NOMO-1 treated with DMSO at 0.1 percent for 48 hours (cell line): ENCODE measurements around the gene CORO1C.
"Not testable (repeated sequence)": the region's sequence is repeated elsewhere in the genome, so short reads cannot be mapped to it uniquely, and the experiment has no call there.

Experiments used
- DNase-seq: peaks from one replicate; lab custom pipeline; 2025; ENCODE audit not compliant: unreplicated experiment; lab: John Stamatoyannopoulos, UW

The CORO1C gene

DNA sequence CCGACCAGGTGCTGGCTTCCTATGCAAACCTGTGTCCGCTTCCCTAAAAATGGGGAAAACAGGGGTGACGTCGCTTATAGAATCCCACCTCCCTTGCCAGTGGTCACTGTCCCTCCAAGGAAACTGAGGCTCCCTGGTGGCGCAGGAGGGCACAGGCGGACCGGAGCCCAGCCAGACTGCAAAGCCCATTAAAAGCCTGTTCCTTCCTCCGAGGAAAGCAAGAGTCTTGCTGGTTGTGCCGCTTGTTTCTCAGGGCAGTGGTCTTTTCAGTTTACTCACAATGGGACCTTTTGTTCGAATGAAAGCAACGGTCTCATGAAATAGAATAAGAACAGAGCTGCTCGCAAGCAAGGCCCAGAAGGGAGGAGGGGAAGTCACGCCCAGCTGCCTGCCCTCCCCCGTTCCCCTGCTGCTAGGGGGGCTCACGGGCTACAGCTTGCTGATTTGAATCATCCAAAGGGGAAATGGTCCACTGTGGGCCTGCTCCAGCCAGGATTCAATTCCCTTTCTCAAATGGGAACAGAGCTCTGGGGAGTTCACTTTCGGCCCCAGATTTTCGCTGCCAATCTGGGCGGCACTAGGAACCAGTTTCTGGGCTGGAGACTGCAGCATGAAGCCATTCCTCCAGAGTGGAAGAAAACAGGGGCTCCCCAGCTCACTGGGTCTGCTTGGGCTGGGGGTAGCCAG is 93.0 kb downstream of the CORO1C start:
- no peak for DNase-seq

DNA sequence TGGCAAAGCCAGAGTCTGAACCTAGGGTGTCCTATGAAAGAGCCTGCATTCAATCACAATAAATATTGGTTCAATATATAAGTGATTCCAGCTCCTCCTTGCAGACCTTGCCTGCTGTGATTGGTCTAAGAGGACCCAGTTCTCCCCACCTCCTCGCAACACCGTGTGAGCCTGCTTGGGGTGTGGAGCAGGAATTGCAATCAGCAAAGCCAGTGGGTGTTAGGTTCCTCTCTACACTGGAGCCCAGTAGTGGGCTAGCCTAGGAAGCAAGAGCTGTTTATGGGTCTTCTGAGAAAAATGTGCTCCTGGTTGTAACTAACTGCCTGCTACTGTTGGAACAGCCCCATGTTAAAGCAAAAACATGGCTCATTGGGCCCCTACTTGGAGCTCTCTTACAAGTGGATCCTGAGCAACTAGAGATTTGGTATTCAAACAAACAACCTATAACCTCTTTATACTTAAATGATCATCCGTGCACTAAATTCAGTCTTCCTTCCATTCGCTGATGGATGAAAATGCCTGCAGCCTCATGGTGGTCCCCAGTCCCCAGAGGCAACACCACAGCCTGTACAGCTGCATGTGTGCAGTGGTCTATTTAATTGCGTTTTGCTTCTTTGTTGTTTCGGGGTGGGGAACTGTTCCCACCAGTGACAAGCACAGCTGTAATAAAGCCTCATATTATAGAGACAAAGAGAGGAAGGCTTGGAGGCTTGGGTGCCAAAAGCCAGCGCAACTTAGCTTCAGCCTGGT is 93.9 kb downstream of the CORO1C start:
- no peak for DNase-seq

DNA sequence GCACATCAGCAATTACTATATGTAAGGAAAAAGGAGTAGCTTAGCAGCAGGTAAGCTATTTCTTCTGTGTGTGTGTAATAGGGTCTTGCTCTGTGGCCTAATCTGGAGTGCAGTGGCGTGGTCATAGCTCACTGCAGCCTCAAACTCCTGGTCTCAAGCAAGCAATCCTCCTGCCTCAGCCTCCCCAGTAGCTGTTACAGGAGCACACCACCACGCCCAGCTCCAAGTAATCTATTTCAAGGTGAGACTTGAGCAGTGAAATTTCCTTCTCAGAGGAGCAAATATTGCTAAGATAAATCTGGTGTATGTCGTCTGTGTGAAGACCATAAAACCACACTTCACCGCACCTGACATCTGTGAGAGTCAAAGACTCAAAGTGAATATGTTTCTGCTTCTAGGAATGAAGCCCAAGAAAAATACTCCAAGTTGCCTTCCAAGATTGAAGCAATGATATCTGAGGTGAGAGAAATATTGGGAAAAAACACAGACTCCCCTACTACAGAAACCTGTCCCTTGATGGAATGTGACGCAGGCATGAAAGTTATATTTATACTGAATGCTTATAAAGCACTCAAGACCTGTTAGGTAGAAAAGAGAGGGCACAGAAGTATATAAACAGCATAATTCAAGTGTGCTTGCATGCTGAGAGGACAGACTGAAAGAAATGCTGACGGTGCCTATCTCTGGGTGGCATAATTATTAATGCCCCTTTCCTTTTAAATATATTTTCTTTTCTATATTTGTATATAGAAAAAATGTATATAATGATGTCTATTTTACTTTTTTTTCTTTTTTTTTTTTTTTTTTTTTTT is 95.1 kb downstream of the CORO1C start:
- DNase-seq = no peak

DNA sequence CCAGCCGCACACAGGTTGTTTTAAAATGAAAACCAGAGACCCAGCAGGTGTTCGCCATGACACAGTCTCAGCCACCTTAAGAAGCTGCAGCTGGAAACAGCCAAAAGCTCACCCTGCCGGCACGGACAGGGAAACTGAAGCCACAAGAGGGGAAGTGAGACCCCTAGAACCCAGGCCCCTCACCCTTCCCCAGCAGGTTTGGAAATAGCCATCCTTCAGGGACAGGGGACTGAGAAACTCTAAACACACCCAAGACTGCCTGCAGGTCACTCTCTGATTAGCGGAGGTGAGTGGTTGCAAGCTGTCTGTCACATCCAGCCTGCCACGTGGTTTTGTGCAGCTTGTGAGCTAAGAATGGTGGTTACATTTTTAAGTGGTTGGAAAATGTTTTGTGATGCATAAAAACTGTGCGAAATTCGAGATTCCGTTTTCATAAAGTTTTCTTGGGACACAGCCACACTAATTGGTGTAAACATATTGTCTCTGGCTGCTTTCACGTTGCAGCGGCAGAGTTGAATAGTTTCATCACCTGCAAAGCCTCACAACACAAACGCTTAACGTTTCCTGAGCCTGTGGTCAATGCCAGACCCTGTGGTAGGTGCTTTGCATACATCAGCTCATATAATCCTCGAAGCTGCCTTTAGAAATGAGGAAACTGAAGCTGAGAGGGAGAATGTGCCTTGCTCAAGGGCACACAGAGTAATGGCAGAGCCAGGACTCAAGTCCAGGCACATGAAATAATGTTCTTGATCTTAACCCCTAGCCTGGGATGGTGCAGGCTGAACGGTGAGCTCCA is 95.9 kb downstream of the CORO1C start:
- peak; percentile 97 for DNase-seq

DNA sequence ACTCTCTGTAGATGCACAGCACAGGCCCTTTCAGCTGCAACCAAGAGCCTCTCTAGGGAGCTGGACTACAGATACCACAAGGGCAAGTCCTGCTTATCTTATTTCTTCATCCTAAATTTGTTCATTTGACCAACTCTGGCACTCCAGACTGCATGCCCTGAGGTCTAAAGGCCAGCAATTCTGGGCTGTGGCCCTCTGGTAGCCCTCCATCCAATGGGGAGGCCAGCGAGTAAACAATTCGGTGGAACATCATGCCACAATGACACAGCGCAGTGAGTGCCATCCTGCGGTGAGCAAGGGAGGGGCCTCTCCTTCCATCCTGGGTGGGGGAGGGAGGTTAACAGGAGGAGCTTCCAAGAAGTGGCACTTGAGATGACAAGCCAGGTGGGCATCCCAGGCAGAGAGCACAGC is 97.0 kb downstream of the CORO1C start:
- peak; percentile 54 for DNase-seq

DNA sequence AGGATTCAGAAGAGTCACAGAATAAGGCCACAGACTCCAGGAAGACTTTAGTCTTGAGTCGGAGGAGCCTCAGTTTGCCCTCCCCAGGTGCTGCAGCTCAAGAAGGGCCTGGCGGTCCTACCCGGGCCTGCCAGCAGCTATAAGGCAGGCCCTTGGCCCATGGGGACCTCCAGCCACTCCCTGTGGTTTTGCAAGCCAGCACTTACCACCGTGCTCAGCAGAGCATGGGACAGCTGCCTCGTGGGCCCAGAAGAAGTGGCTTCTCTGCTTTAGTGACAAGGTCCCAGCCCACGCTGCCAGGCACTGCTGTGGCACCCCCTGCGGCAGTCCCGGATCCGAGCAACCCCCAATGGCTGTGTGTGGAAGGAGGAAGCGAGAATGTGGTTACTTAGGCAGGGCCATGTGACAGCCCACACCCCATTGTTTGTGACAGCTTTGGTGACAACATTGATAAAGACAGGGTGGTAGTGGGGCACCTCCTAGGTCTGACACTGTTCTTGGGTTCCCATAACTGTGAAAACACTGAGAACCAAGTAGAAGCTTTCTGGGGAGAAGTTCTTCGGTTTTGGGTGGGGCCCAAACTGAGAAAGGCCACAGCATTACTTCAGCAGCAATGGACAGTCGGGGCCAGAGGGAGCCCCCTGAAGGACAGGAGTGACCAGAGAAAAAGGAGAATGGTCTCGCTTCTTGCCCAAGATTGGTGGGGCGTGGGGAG is 97.6 kb downstream of the CORO1C start, which contains the start of gene SELPLG:
Gene SELPLG (minus strand): TSS at position 361 of the 715 bp plus-strand sequence. CDS start 9,587 bp downstream, outside the sequence.
- peak; percentile 96 for DNase-seq

DNA sequence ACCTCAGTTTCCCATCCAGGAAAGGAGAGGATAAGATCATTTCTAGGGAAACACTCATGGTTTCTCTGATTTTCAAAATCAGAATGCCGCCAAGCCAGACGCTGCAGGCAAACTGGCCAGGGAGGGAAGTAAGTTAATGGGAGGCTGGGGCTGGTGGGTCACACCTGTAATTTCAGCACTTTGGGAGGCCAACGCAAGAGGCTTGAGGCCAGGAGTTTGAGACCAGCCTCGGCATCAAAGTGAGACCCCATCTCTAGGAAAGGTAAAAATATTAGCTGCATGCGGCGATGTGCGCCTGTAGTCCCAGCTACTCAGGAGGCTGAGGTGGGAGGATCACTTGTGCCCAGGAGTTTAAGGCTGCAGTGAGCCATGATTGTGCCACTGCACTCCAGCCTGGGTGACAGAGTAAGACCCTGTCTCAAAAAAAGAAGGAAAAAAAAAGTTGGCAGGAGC is 98.2 kb downstream of the CORO1C start:
- no peak for DNase-seq

DNA sequence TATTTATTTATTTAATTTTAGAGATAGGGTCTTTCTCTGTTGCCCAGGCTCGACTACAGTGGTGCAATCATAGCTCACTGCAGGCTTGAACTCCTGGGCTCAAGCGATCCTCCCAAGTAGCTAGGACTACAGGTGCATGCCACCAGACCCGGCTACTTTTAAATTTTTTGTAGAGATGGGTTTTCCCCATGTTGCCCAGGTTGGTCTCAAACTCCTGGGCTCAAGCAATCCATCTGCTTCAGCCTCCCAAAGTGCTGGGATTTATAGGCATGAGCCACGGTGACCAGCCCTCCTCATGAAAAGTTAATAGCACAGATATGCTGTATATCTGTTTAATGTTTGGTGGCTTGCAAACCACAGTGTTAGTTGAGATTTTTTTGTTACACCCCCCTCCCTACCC is 100.1 kb downstream of the CORO1C start:
- DNase-seq = not testable (repeated sequence)

DNA sequence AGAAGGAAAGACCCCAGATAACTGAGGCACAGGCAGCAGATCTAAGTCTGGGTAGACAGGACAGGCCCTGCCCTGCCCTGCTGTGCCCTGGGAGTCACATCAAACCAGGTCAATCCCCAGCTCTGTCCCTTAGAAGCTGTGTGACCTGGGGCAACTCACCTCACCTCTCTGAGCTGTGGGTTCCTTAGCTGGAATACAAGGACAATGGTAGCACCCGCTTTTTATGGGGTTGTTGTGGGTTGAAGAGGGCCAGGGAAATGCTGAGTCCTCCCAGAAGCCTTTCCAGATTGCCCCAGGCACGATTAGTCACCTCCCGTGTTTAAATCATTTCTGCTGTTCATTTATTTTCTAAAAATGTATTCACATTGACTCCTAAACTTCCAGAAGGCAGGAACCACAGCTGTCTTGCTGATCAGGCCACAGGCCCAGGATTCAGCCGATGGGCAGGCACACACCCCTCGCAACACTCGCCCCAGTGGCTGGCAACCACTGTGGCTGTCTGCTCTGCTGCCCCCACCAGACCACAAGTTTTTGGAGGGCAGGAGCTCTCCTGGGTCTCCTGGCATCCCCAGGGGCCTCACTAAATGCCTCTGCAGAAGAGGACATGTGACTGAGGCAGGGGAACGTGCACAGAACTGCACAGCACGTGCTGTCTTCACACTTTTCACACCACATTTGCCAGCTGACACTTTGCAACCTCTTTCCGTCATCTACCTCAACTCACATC is 100.7 kb downstream of the CORO1C start:
- DNase-seq = no peak

DNA sequence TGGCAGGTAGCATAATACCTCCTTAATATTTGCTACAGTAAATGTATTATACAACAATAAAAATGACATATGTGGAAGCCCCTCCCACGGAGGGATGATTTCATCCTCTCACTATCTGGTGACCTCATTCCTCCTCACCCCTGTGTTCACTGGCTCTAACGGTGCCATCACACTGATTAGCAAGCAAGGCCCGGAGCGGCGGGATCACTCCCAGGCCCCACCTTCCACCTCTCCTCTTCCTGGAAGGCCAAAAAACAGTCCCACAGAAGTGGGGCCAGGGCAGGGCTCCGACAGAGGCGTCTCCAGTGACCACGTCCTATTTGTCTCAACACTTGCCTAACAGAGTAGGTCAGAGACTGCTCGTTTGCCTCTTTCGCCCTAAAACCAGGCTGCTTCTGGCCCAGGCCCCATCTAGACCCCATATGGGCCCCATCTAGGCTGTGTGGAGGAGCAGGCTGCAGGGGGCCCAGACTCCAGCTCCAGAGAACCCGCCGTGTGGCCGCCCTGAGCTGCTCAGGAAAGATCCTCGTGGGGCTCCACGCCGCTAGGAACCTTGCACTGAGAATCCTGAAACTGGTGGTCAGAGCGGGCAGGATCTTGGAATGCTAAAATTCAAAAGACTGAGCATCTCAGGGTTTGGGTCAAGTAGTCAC is 101.4 kb downstream of the CORO1C start:
- DNase-seq = no peak

DNA sequence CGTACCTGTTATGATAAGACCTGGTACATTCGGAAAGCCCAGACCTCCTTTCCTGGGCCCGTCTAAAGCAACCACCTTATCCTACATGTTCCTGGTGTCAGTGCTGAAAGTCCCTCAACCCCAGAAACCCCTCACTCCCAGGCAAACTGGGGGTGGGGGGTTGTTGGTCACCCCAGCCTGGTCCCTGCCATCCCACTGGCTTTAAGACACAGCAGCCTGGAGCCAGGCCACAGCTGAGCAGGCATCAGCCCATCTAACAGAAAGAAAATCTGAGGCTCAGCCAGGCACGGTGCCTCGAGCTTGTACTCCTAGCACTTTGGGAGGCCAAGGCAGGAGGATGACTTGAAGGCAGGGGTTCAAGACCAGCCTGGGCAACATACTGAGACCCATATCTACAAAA is 102.2 kb downstream of the CORO1C start:
- DNase-seq = no peak

DNA sequence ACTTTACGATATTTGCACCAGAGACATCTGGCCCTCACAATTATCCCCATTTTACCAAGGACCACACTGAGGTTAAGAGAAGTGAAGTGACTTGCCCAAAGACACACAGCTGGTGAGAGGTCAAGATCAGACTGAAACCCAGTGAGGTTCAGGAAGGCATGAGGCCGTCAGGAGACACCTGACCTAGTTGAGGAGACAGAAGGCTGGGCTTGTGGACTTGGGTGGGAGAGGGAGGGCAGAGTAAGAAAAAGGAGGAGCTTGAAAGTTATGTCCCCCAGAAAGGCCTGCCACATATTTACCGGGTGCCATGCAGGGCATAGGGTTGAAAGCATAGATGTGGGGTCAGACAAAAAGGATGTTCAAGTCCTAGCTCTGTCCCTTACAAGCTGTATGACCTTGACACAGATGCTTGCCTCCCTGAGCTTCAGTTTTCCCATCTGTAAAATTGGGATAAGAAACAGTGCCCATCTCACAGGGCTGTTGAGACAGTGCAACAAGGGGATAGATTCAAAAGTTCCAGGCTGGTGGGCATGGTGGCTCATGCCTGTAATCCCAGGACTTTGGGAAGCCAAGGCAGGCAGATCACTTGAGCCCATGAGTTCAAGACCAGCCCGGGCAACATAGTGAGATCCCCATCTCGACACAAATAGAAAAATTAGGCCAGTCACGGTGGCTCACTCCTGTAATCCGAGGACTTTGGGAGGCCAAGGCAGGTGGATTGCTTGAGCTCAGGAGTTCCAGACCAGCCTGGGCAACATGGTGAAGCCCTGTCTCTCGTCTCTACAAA is 104.0 kb downstream of the CORO1C start:
- no peak for DNase-seq

DNA sequence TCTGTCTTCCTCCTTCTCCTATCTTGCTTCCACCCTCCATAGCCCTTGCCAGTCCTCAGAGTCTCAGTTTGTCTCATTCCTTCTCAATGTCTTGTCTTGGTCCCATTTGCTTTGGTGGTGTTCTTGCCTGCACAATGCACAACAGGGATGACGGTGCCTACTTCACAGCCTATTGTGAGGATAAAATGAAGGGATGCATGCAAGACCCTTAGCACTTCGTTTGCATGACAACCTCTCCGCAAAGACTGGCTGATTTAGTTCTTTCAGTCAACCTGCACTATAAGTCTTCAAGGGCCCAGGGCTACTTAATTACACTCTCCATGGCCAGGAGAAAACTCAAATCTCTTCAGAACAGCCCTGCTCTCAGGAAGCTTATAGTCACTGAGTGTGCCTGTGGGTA is 106.1 kb downstream of the CORO1C start:
- DNase-seq = no peak

DNA sequence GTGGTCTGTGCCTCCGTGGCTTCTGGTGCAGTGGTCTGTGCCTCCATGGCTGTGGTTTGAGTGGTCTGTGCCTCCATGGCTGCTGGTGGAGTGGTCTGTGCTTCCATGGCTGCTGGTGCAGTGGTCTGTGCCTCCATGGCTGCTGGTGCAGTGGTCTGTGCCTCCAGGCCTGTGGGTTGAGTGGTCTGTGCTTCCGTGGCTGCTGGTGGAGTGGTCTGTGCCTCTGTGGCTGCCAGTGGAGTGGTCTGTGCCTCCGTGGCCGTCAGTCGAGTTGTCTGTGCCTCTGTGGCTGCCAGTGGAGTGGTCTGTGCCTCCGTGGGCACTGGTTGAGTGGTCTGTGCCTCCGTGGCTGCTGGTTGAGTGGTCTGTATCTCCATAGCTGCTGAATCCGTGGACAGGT is 107.7 kb downstream of the CORO1C start:
- no peak for DNase-seq

DNA sequence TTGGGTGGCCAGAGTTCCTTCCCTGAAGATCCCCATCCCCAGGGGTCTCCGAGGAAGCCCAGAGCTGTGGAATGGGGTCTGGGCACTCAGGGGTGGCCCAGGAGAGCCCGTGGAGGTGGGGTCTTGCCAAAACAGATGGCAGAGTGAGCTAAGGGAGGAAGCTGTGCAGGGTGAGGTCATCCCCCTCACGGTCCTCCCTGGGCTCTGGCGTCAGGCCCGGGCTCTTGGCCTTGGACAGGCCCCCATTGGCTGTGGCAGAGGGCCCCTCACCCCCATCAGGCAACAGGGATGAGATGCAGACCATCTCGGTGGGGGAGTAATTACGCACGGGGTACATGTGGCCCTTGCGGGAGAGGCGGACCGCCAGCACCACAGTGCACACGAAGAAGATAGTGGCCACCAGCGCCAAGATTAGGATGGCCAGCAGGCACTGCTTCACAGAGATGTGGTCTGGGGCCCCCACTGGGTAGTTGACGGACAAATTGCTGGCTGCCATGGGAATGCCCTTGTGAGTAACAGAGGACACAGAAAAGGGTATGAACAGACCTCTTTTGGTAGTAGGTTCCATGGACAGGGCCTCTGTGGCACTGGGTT is 108.3 kb downstream of the CORO1C start:
- DNase-seq = no peak

DNA sequence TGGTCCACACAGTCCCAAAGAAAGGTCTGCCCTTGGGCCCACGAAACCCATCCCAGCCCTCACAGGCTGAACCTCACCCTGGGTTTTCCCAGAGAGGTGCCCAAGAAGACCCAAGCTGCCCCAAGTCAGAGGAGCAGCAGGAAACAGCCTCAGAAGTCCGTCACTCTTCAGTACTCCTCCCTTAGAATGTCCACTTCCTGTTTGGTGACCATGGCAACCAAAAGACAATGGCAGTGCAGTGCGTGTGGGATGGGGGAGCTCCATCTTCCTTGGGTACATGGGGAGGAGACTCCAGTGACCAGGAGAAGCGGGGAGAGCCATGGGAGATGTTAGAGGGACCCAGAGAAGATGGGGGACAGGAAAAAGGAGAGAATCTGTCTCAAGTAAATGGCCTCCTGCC is 108.9 kb downstream of the CORO1C start:
- DNase-seq = no peak

DNA sequence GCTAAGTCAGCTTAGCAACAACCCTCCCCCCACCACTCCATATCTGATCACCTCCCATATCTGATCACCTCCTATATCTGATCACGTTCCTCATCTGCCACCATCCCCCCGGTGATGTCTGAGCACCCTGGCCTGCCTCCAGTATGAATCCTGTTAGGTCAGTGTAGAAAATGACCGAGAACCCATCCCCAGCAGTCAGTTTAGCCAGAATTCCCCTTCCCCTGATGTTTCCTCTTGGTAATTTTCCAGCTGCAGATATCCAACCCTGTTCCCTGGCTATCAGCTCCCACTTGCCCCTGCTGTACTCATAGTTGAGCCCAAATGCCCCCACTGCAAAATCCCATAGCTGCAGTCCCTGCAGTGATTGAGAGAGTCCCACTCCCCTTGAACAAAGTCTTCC is 110.2 kb downstream of the CORO1C start:
- no peak for DNase-seq
